Ovary (tissue), 3 donors: ENCODE data around the gene LAMB4.

Experiments
- CTCF ChIP-seq, 3 donors: fragments of 450-650 bp in 2 of 3; fragments of 200-600 bp in 1 of 3; IDR thresholded peaks; one replicate each; pipeline versions ENCODE4 v1.5.1 to v1.8.0; 2016 to 2022; ENCODE audit warnings: antibody characterized with exemption in 3 of 3, mild to moderate bottlenecking in 1 of 3
- EP300 ChIP-seq: sonication (generic); formaldehyde crosslinking; IDR thresholded peaks from one replicate; pipeline ENCODE4 v1.6.1; 2017; ENCODE audit warnings: antibody characterized with exemption
- POLR2A ChIP-seq: fragments of 450-650 bp; IDR thresholded peaks from one replicate; pipeline ENCODE4 v1.6.1; 2017; ENCODE audit warnings: antibody characterized with exemption, mild to moderate bottlenecking, moderate library complexity
- donor health status: DM: no; HTN: no; CAD: no.

GRCh38 chr7:108048422-108048821 is 81.7 kb downstream of the LAMB4 start:
- TF ChIP-seq CTCF (IDR thresholded peaks at IDR 0.05) (no peak), POLR2A (no peak), EP300 (no peak)
